Tibial artery (tissue), 4 donors: ENCODE results near the gene KCNMB1.

Source experiments
- DNase-seq, 2 donors: peaks; one replicate each; pipeline ENCODE4 v3.0.0-alpha.2; 2019
- H3K27ac ChIP-seq, 2 donors: fragments of 200-600 bp; sonication (generic) in 1 of 2; 1 replicate in 1 of 2; 2 replicates in 1 of 2; pipeline ENCODE4 v1.5.1; 2018 to 2019; ENCODE audit warnings: mild to moderate bottlenecking in 1 of 2
- H3K27me3 ChIP-seq, 2 donors: fragments of 200-600 bp; sonication (generic) in 1 of 2; one replicate each; pipeline versions ENCODE4 v1.5.1 to v1.6.0; 2016 to 2019
- H3K36me3 ChIP-seq, 3 donors: fragments of 200-600 bp; sonication (generic) in 2 of 3; one replicate each; pipeline ENCODE4 v1.5.1; 2016 to 2019; ENCODE audit warnings: mild to moderate bottlenecking in 2 of 3
- H3K4me1 ChIP-seq, 4 donors: fragments of 200-600 bp; sonication (generic) in 2 of 4; 1 replicate in 3 of 4; 2 replicates in 1 of 4; pipeline ENCODE4 v1.5.1; 2016 to 2019
- H3K4me3 ChIP-seq, 2 donors: fragments of 200-600 bp; sonication (generic) in 1 of 2; 1 replicate in 1 of 2; 2 replicates in 1 of 2; pipeline ENCODE4 v1.5.1; 2018 to 2019; ENCODE audit warnings: mild to moderate bottlenecking in 2 of 2
- H3K9me3 ChIP-seq, 3 donors: fragments of 200-600 bp; sonication (generic) in 1 of 3; one replicate each; pipeline ENCODE4 v1.5.1; 2016 to 2019
- intact Hi-C: fragments of 100-400 bp; cut with DNase I; formaldehyde crosslinking; loops from one replicate; pipeline ENCODE4 v1.15.0; 2023; ENCODE audit warnings: low total_unique reads
- TF ChIP-seq, protein P1 (sequence below), 2 experiments: fragments of 200-600 bp in 1 of 2; fragments of 450-650 bp in 1 of 2; IDR thresholded peaks; one replicate each; pipeline ENCODE4 v1.5.1; 2017 to 2019; ENCODE audit warnings: antibody characterized with exemption in 2 of 2, mild to moderate bottlenecking in 1 of 2, moderate library complexity in 1 of 2

Gene KCNMB1

DNA sequence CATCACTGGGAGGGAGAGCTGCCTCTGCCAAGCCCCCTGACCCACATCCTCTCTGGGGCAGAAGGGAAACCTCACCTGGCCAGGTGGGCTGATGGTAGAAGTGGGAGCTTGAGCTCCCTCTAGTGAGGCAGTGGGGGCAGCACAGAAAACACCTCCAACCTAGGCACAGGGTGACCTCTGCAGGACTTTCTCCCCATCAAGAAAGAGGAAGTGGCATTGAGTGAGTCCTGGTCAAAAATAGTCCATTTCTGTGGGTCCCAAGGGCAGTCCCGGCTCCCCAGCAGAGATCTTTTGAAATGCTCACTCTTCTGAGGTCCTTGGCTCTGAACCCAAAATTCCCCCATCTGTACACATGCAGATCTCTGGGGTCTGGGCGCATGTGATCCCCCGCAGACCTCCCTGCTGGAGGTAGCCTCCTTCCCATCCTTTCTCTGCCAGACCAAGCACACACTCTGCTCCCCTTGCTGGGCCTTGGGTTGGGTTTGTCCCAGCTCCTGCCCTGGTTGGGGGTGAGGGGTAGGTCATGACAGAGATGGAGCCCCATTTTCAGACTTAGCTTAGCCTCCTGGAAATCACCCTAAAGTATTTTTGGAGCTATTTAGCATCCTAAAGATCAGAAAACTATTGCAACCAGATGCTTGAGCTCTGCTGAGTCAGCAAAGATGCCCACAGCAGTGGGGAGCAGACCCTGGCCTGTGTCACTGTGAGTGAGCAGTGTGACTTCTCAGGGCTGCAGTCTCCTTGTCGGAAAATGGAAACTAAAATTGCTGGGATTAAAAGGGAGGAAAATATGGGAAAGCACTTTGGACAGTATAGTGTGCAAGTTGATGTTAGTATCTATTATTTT is 50.0 kb downstream of the KCNMB1 start:
- Histone ChIP-seq H3K27ac (no peak overlapping the region), H3K27me3 (no peaks in the 10 kb centered on the region), H3K4me3 (no peak overlapping the region), H3K9me3 (no peaks in the 10 kb centered on the region), H3K36me3 (no peaks in the 10 kb centered on the region), H3K4me1 (no peaks in the 10 kb centered on the region)
- intact Hi-C loops, result no loop called here
- no peak for DNase-seq
- TF ChIP-seq, protein P1, sequence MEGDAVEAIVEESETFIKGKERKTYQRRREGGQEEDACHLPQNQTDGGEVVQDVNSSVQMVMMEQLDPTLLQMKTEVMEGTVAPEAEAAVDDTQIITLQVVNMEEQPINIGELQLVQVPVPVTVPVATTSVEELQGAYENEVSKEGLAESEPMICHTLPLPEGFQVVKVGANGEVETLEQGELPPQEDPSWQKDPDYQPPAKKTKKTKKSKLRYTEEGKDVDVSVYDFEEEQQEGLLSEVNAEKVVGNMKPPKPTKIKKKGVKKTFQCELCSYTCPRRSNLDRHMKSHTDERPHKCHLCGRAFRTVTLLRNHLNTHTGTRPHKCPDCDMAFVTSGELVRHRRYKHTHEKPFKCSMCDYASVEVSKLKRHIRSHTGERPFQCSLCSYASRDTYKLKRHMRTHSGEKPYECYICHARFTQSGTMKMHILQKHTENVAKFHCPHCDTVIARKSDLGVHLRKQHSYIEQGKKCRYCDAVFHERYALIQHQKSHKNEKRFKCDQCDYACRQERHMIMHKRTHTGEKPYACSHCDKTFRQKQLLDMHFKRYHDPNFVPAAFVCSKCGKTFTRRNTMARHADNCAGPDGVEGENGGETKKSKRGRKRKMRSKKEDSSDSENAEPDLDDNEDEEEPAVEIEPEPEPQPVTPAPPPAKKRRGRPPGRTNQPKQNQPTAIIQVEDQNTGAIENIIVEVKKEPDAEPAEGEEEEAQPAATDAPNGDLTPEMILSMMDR (IDR thresholded peaks at IDR 0.05), result no peak

DNA sequence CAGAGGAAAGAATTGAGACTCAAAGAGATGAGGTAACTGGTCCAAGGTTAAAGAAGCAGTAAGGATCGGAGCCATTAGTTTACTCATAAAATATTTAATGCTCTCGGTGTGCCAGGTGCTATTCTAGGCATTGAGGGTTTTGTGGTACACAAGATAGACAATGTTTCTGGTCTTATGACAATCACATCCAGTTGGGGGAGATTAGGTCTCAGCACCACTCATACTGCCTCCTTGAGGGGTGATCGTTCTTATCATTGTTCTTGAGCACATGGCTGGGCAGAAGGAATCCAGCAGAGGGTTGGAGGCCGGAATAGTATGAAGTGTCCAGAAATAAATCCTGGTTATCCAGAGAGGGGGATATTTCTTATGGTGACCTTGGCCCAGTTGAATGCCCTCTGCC is 50.9 kb downstream of the KCNMB1 start:
- intact Hi-C loops, result no loop called here
- TF ChIP-seq, protein P1 (IDR thresholded peaks at IDR 0.05), result no peak
- Histone ChIP-seq H3K27me3 (no peaks in the 10 kb centered on the region), H3K9me3 (no peaks in the 10 kb centered on the region), H3K4me1 (no peaks in the 10 kb centered on the region), H3K36me3 (no peaks in the 10 kb centered on the region), H3K4me3 (no peak overlapping the region), H3K27ac (no peak overlapping the region)
- DNase-seq, result no peak

DNA sequence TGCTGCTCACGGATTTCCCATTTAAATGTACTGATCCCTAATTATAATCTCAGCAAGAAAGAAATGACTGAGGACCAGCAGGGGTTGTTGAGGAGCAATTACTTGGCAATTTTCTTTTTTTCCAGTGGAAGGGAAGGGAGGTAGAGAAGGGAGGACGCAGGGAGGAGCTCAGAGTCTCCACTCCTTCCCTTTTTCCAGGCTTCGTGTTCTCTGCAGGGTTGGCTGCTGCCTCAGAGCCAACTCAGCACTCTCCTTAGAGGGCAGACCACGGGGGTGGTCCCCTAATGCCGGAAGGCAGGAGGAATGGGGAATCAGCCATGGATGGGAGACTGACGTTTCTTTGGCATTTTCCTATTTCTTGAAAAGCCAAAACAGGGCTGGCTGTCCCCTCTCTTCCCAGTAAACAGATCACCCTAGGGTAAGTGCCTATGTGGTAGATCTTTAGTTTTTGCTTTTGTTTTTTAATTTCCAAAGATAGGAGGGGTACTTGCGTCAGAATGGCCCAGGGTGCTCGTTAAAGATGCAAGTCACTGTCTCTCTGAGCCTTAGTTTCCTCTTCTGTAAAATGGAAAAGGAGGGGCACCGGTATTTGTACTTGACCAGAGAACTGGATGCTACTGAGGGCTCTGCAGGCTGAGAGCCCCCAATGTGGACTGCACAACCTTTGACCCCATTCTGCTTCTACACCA is 52.0 kb downstream of the KCNMB1 start:
- no peaks in the 10 kb centered on the region for H3K27me3 ChIP-seq
- TF ChIP-seq, protein P1 (IDR thresholded peaks at IDR 0.05), result no peak
- no peak for DNase-seq
- H3K4me1 ChIP-seq, result no peaks in the 10 kb centered on the region
- no peaks in the 10 kb centered on the region for H3K9me3 ChIP-seq
- no peak overlapping the region for H3K4me3 ChIP-seq
- intact Hi-C loops, result no loop called here
- H3K27ac ChIP-seq, result no peak overlapping the region
- H3K36me3 ChIP-seq, result no peaks in the 10 kb centered on the region

DNA sequence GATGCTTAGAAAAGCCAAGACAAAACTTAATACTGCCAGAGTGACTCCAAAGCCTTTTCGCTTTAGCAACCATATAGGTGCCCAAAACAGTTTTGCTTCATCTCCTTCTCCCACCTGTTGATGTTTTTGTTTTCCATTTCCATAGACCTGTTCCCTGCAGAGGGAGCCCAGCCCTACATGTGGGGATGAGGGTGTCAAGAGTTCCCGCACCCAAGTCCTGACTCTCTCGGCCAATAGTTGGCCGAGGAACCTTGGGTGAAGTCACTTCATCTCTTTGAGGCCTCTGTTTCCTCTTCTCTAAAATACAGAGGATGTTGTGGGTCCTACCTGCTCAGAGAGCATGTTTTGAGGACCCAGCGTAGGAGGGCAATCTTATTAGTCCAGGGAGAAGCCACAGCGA is 53.1 kb downstream of the KCNMB1 start:
- intact Hi-C loops, result no loop called here
- Histone ChIP-seq H3K27ac (no peak overlapping the region), H3K4me3 (no peak overlapping the region), H3K4me1 (peaks cover 0 to 8% (median 6%) of the 10 kb centered on the region in 4 donors), H3K27me3 (no peaks in the 10 kb centered on the region), H3K36me3 (no peaks in the 10 kb centered on the region), H3K9me3 (no peaks in the 10 kb centered on the region)
- TF ChIP-seq, protein P1 (IDR thresholded peaks at IDR 0.05), result no peak
- DNase-seq, result no peak

DNA sequence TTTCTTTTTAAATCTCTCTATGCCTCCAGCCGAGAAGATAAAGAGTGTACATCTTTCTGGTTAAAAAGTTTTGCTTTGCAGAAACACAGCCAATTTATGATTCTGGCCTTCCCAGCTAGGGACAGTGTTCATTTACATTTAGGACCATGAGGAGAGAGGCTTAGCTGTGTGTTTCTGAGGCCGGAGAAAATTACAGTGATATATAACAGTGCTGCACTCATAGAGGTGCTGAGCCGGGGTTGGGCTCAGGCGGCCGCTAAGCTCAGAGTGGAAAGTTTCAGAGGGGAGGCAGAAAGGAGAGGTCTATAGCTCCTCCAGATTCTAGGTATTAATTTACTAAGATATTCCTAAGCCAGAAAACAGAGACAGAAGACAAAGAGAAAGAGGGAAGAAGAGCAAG is 54.5 kb downstream of the KCNMB1 start:
- TF ChIP-seq, protein P1 (IDR thresholded peaks at IDR 0.05), result no peak
- Histone ChIP-seq H3K27ac (no peak overlapping the region), H3K27me3 (no peaks in the 10 kb centered on the region), H3K36me3 (no peaks in the 10 kb centered on the region), H3K4me1 (peaks cover 0 to 14% (median 8%) of the 10 kb centered on the region in 4 donors), H3K4me3 (no peak overlapping the region), H3K9me3 (no peaks in the 10 kb centered on the region)
- no peak for DNase-seq
- intact Hi-C loops, result no loop called here
